BLaER1 treated with 17β-estradiol and CSF1 and Interleukin-3, amounts not matched to agents 10 nM and 100 nM (cell line): Measurements from ENCODE around the gene MPC1L.

Experiments used
- H3K27ac ChIP-seq, 11 experiments: shearing (Covaris generic); formaldehyde crosslinking; 2 replicates each; pipeline ENCODE4 v1.8.1; 2022
- H3K27me3 ChIP-seq, 11 experiments: shearing (Covaris generic); formaldehyde crosslinking; 2 replicates each; pipeline ENCODE4 v1.8.1; 2022
- H3K36me3 ChIP-seq, 11 experiments: shearing (Covaris generic); formaldehyde crosslinking; 2 replicates each; pipeline ENCODE4 v1.8.1; 2022
- H3K4me1 ChIP-seq, 10 experiments: shearing (Covaris generic); formaldehyde crosslinking; 2 replicates each; pipeline ENCODE4 v1.8.1; 2022
- H3K4me2 ChIP-seq, 11 experiments: shearing (Covaris generic); formaldehyde crosslinking; 2 replicates each; pipeline ENCODE4 v1.8.1; 2022
- H3K4me3 ChIP-seq, 10 experiments: shearing (Covaris generic); formaldehyde crosslinking; 2 replicates each; pipeline ENCODE4 v1.8.1; 2022
- H3K9ac ChIP-seq, 11 experiments: shearing (Covaris generic); formaldehyde crosslinking; 2 replicates each; pipeline ENCODE4 v1.8.1; 2022
- H3K9me3 ChIP-seq, 11 experiments: shearing (Covaris generic); formaldehyde crosslinking; replicated peaks in 1 of 11; 2 replicates each; pipeline ENCODE4 v1.8.1; 2022
- H4K20me1 ChIP-seq, 11 experiments: shearing (Covaris generic); formaldehyde crosslinking; 2 replicates each; pipeline ENCODE4 v1.8.1; 2022
- Cebpa-rat ChIP-seq, 11 experiments: shearing (Covaris generic); IDR thresholded peaks; 2 replicates each; pipeline ENCODE4 v1.8.1; 2022

The MPC1L gene

GRCh38 chrX:40661489-40661888 lies 38.3 kb downstream of the MPC1L start:
- Histone ChIP-seq H3K4me3 (no peak overlapping the region), H3K9ac (no peak overlapping the region), H3K27ac (no peak overlapping the region), H3K9me3 (no peaks in the 10 kb centered on the region), H3K4me2 (no peak overlapping the region), H3K27me3 (no peaks in the 10 kb centered on the region; a peak in 1 of 22 replicates), H3K4me1 (peaks cover 0 to 11% (median 0%) of the 10 kb centered on the region in 10 experiments; a peak in 5 of 20 replicates), H4K20me1 (no peaks in the 10 kb centered on the region), H3K36me3 (peaks cover 18 to 92% (median 59%) of the 10 kb centered on the region in 11 experiments; a peak in 21 of 22 replicates)
- no peak for TF ChIP-seq Cebpa-rat (IDR thresholded peaks at IDR 0.05)

- H3K9ac ChIP-seq = no peak overlapping the region
- peaks cover 21 to 92% (median 56%) of the 10 kb centered on the region in 11 experiments for H3K36me3 ChIP-seq
- peaks cover 0 to 14% (median 0%) of the 10 kb centered on the region in 10 experiments; a peak in 5 of 20 replicates for H3K4me1 ChIP-seq
- no peaks in the 10 kb centered on the region for H3K27me3 ChIP-seq
- no peak for TF ChIP-seq Cebpa-rat (IDR thresholded peaks at IDR 0.05)
- no peak overlapping the region for H3K27ac ChIP-seq
- H3K9me3 ChIP-seq = no peaks in the 10 kb centered on the region
- peaks cover 0 to 3% (median 0%) of the 10 kb centered on the region in 11 experiments; a peak in 1 of 22 replicates for H4K20me1 ChIP-seq
- no peak overlapping the region for H3K4me2 ChIP-seq
- H3K4me3 ChIP-seq = no peak overlapping the region
These were observed 40.0 kb downstream of the MPC1L start for GRCh38 chrX:40663078-40663740.

DNA sequence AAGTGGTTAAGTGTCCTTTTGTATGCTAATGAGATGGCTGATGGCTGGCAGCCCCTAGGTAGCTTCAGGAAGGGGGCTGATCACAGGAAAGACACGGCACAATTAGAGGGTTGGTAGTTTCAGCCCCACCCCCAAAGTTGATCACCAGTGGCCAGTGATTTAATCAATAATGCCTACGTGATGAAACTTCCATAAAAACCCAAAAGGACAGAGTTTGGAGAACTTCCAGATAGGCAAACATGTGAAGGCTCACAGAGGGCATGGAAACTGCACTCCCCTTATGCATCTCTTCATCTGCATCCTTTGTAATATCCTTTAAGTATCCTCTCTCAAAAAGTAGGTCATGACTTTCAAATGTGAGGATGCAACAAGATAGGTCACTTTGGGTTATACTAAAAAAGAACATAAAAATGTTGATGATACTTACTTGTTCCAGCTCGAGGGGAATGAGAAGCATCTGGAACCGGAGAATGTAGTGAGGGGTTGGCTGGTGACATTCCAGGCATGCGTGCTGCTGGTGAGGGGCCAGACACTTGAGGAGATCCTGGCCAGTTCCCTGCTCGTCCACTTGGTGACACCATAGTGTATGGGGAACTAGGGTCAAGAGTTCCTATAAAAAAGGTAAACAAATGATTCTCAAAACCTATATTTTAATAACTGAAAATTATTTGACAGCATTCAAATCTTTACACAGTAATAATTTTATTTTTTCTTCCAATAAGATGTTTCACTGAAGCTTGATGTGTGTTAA lies 40.8 kb downstream of the MPC1L start:
- TF ChIP-seq Cebpa-rat (IDR thresholded peaks at IDR 0.05) = no peak
- Histone ChIP-seq H3K9ac (no peak overlapping the region), H3K27me3 (no peaks in the 10 kb centered on the region; a peak in 1 of 22 replicates), H3K4me2 (no peak overlapping the region), H3K36me3 (peaks cover 20 to 92% (median 56%) of the 10 kb centered on the region in 11 experiments), H3K27ac (no peak overlapping the region), H3K4me3 (no peak overlapping the region), H4K20me1 (peaks cover 0 to 3% (median 0%) of the 10 kb centered on the region in 11 experiments; a peak in 1 of 22 replicates), H3K4me1 (peaks cover 0 to 14% (median 0%) of the 10 kb centered on the region in 10 experiments; a peak in 5 of 20 replicates), H3K9me3 (no peaks in the 10 kb centered on the region)

GRCh38 chrX:40671126-40671525 lies 47.9 kb downstream of the MPC1L start:
- Histone ChIP-seq H3K9ac (no peak overlapping the region), H3K36me3 (peaks cover 41 to 97% (median 76%) of the 10 kb centered on the region in 11 experiments; a peak in 21 of 22 replicates)
- no peak for TF ChIP-seq Cebpa-rat (IDR thresholded peaks at IDR 0.05)

More at GRCh38 chrX:40671126-40671525, 47.9 kb downstream of the MPC1L start:
- Histone ChIP-seq H3K27ac (no peak overlapping the region), H3K27me3 (peaks cover 0 to 20% (median 11%) of the 10 kb centered on the region in 11 experiments; a peak in 12 of 22 replicates), H3K4me3 (no peak overlapping the region), H3K9me3 (no peaks in the 10 kb centered on the region), H3K4me1 (peaks cover 0 to 7% (median 0%) of the 10 kb centered on the region in 10 experiments; a peak in 4 of 20 replicates), H3K4me2 (no peak overlapping the region), H4K20me1 (peaks cover 0 to 3% (median 0%) of the 10 kb centered on the region in 11 experiments; a peak in 2 of 22 replicates)
